ENCODE data around the gene INHBE. TPM values are rescaled to one million over a fixed set of nuclear protein-coding genes. Genes with fewer than 3 reads are reported as not detected.

Gene INHBE
- total RNA-seq, 2 experiments from 2014 or later = not detected

GRCh38 chr12:57476162-57476992, 21.3 kb downstream of the INHBE start:
- Mint-ChIP-seq H3K9me3 (no peaks in the 10 kb centered on the region), H3K27ac (peak overlapping the region; percentile 99), H3K4me3 (peak overlapping the region; percentile 93), H3K4me1 (ENCODE audit: low read depth) (peaks cover 89% of the 10 kb centered on the region), H3K36me3 (ENCODE audit: low read depth) (peaks cover 65% of the 10 kb centered on the region), H3K27me3 (no peaks in the 10 kb centered on the region)
- Histone ChIP-seq H3K4me1 (ENCODE audit: insufficient read depth, low read length) (peaks cover 84% of the 10 kb centered on the region), H3K9me3 (ENCODE audit: control insufficient read depth in 1 of 2, insufficient read depth in 1 of 2, low read length in 2 of 2) (no peaks in the 10 kb centered on the region), H3K27me3 (ENCODE audit: control insufficient read depth in 1 of 2, insufficient read depth in 2 of 2, low read length in 2 of 2) (no peaks in the 10 kb centered on the region), H3K36me3 (ENCODE audit: insufficient read depth, low read length) (peaks cover 43% of the 10 kb centered on the region), H3K27ac (ENCODE audit: low read depth in 1 of 2, low read length in 2 of 2) (peak overlapping the region; percentile 99), H3K4me3 (ENCODE audit: low read length) (peak overlapping the region; percentile 90)
- CTCF ChIA-PET = interaction anchor here (1.2 to 5.6 kb wide), 8 partner anchors 10 to 107 kb away, joined by 3 to 35 read pairs (median 4); partner anchors contain the start of genes DCTN2, GLI1 and MARS1
- ATAC-seq (ENCODE audit: poor library complexity) = peak; percentile 31
- POLR2A ChIA-PET = interaction anchor here (0.5 to 5.5 kb wide), 11 partner anchors 9 to 751 kb away, joined by 3 to 93 read pairs (median 3); partner anchors contain the start of genes DCTN2, DDIT3, GLI1 and MARS1
- peak; percentile 63 for TF ChIP-seq CTCF (IDR thresholded peaks at IDR 0.05)
- DNase-seq = peak; percentile 52 to 84 (median 64)
- intact Hi-C loops (cut with DNase I, micrococcal nuclease) = loop anchor here (2.0 to 5.0 kb wide), 5 partner anchors 14 to 276 kb away; partner anchors contain the start of genes CDK4 (in 1 of the 2), DCTN2 (in 1 of the 2) and DDIT3 (in 1 of the 2)

- peak overlapping the region; percentile 99 for H3K27ac Mint-ChIP-seq
- DNase-seq = peak in 3 of 14 experiments; percentile 28 to 52 (median 48)
- H3K4me1 ChIP-seq (ENCODE audit: insufficient read depth, low read length) = peaks cover 86% of the 10 kb centered on the region
- H3K27ac ChIP-seq (ENCODE audit: low read depth in 1 of 2, low read length in 2 of 2) = peak overlapping the region; percentile 99
- H3K4me3 Mint-ChIP-seq = peak overlapping the region; percentile 93
- no peak for TF ChIP-seq CTCF (IDR thresholded peaks at IDR 0.05)
- peaks cover 57% of the 10 kb centered on the region for H3K36me3 Mint-ChIP-seq (ENCODE audit: low read depth)
- H3K9me3 ChIP-seq (ENCODE audit: control insufficient read depth in 1 of 2, insufficient read depth in 1 of 2, low read length in 2 of 2) = no peaks in the 10 kb centered on the region
- intact Hi-C loops (cut with DNase I, micrococcal nuclease) = loop anchor here (2.0 to 5.0 kb wide), 5 partner anchors 14 to 275 kb away; partner anchors contain the start of genes CDK4 (in 1 of the 2), DCTN2 (in 1 of the 2) and DDIT3 (in 1 of the 2)
- H3K36me3 ChIP-seq (ENCODE audit: insufficient read depth, low read length) = peaks cover 36% of the 10 kb centered on the region
- H3K4me3 ChIP-seq (ENCODE audit: low read length) = peak overlapping the region; percentile 90
- no peaks in the 10 kb centered on the region for H3K27me3 Mint-ChIP-seq
- no peaks in the 10 kb centered on the region for H3K27me3 ChIP-seq (ENCODE audit: control insufficient read depth in 1 of 2, insufficient read depth in 2 of 2, low read length in 2 of 2)
- peaks cover 87% of the 10 kb centered on the region for H3K4me1 Mint-ChIP-seq (ENCODE audit: low read depth)
- POLR2A ChIA-PET = interaction anchor here (0.5 to 5.5 kb wide), 17 partner anchors 9 to 1138 kb away, joined by 3 to 93 read pairs (median 4); partner anchors contain the start of genes DCTN2, DDIT3, GLI1 and IL23A
- CTCF ChIA-PET = interaction anchor here (1.2 to 5.6 kb wide), 8 partner anchors 10 to 106 kb away, joined by 3 to 35 read pairs (median 4); partner anchors contain the start of genes DCTN2, GLI1 and MARS1
- H3K9me3 Mint-ChIP-seq = no peaks in the 10 kb centered on the region
- ATAC-seq (ENCODE audit: poor library complexity) = peak; percentile 11
Observed at GRCh38 chr12:57476993-57477709, 22.0 kb downstream of the INHBE start.

Measured in CD4-positive, alpha-beta T cell (primary cell).